Activated B cell treated with CpG ODN at 0.5 μM for 24 hours (primary cell): ENCODE results near the gene LLGL2. TPM values are rescaled to one million over a fixed set of nuclear protein-coding genes. Genes with fewer than 3 reads are reported as not detected.

Source experiments
- ATAC-seq: fragments of 200-7000 bp; cut with Tn5 transposase; one replicate; pipeline ENCODE4 v1.10.0; 2021; ENCODE audit warnings: low read depth, mild to moderate bottlenecking, moderate library complexity
- CTCF ChIA-PET: fragments of 350-600 bp; sonication (Branson Sonifier 250); formaldehyde crosslinking; loops from one replicate; lab custom pipeline; 2021; ENCODE audit warnings: antibody characterized with exemption; lab: Charles Lee
- POLR2A ChIA-PET: fragments of 350-600 bp; sonication (Branson Sonifier 250); formaldehyde crosslinking; loops from one replicate; lab custom pipeline; 2021; ENCODE audit warnings: antibody characterized with exemption; lab: Charles Lee
- DNase-seq: peaks from one replicate; pipeline ENCODE4 v3.0.0; 2022
- H3K27ac Mint-ChIP-seq: one replicate; pipeline ENCODE4 v1.8.0; 2020; ENCODE audit warnings: mixed read lengths
- H3K27me3 Mint-ChIP-seq: one replicate; pipeline ENCODE4 v1.8.0; 2021; ENCODE audit warnings: mixed read lengths
- H3K36me3 Mint-ChIP-seq: one replicate; pipeline ENCODE4 v1.8.0; 2021; ENCODE audit warnings: low read depth, mixed read lengths
- H3K4me1 Mint-ChIP-seq: one replicate; pipeline ENCODE4 v1.8.0; 2021; ENCODE audit warnings: mixed read lengths
- H3K4me3 Mint-ChIP-seq: one replicate; pipeline ENCODE4 v1.8.0; 2020; ENCODE audit warnings: mild to moderate bottlenecking, mixed read lengths
- H3K9me3 Mint-ChIP-seq: one replicate; pipeline ENCODE4 v1.8.0; 2020; ENCODE audit warnings: mixed read lengths
- CTCF ChIP-seq: fragments of 200-600 bp; IDR thresholded peaks from one replicate; pipeline ENCODE4 v1.8.0; 2022; ENCODE audit warnings: antibody characterized with exemption, mild to moderate bottlenecking
- intact Hi-C: fragments of 100-400 bp; cut with micrococcal nuclease; formaldehyde crosslinking; loops from one replicate; pipeline ENCODE4 v1.15.1; 2024
- total RNA-seq: library from RNA; stranded (reverse); gene quantifications from 2 replicates; pipeline ENCODE4 v1.2.3, GENCODE V29; 2022

LLGL2 gene
- total RNA-seq, 1 donor from 2014 or later = 29.9 TPM

DNA sequence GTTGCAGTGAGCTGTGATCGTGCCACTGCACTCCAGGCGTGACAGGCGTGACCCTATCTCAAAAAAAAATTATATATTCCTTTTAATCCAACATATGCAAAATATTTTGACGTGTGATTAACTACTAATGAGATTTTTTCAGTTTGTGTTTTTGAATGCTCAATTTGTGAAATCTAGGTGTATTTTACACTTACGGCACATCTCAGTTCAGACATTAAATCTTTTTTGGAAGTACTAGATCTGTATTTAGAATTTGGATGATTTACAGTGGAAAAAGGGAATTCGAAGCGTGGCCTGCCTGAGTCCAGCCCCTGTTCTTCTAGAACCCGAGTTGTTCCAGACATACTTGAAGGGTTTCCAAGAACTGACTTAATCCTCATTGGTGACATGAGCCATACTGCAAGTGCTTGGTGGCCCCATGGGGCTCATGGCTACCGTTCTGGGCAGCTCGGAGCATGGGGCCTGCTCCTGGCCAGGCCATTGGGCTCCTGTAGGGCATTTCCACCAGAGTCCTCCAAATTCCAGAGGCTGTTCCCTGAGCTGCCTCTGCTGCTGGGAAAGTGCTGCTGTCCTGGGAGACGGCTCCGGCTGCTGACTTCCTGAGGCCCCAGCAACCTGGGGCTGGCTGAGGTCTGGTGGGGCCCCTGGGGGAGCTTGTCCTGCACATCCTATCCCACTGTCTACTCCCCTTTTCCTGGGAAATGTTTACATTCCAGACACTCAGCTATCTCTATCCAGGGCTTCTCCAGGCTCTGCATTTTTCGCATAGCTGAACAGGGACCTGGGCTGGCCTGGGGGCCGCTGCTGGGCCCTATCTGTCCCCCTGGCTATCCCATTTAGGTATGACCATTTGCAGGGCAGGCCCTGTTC lies 27.2 kb downstream of the LLGL2 start:
- H3K27ac Mint-ChIP-seq = no peak overlapping the region
- no peaks in the 10 kb centered on the region for H3K4me1 Mint-ChIP-seq
- CTCF ChIA-PET = no interaction called here
- DNase-seq (no peak), ATAC-seq (no peak)
- H3K4me3 Mint-ChIP-seq = no peak overlapping the region
- TF ChIP-seq CTCF = no peak
- intact Hi-C loops = no loop called here
- POLR2A ChIA-PET = no interaction called here
- no peaks in the 10 kb centered on the region for H3K9me3 Mint-ChIP-seq
- peaks cover 2% of the 10 kb centered on the region for H3K36me3 Mint-ChIP-seq
- no peaks in the 10 kb centered on the region for H3K27me3 Mint-ChIP-seq

- Mint-ChIP-seq H3K27me3 (no peaks in the 10 kb centered on the region), H3K4me3 (no peak overlapping the region), H3K9me3 (no peaks in the 10 kb centered on the region), H3K36me3 (no peaks in the 10 kb centered on the region), H3K4me1 (no peaks in the 10 kb centered on the region), H3K27ac (no peak overlapping the region)
- ATAC-seq (no peak), DNase-seq (no peak)
- no peak for TF ChIP-seq CTCF
- intact Hi-C loops = no loop called here
- POLR2A ChIA-PET = interaction anchor here (0.7 kb wide), 1 partner anchor 18 kb away, joined by 10 read pairs; no protein-coding TSS in a partner anchor
- CTCF ChIA-PET = no interaction called here
These were observed 28.0 kb downstream of the LLGL2 start for GRCh38 chr17:75553295-75554110.

- ATAC-seq = no peak
- no peaks in the 10 kb centered on the region for H3K27me3 Mint-ChIP-seq
These were observed 30.2 kb downstream of the LLGL2 start for GRCh38 chr17:75555679-75556153.

GRCh38 chr17:75557075-75557851 lies 31.8 kb downstream of the LLGL2 start:
- H3K4me1 Mint-ChIP-seq = no peaks in the 10 kb centered on the region
- intact Hi-C loops = no loop called here
- ATAC-seq (no peak), DNase-seq (no peak)
- POLR2A ChIA-PET = interaction anchor here (0.7 kb wide), 2 partner anchors 29 to 31 kb away, joined by 3 to 7 read pairs; no protein-coding TSS in a partner anchor
- H3K9me3 Mint-ChIP-seq = no peaks in the 10 kb centered on the region
- H3K4me3 Mint-ChIP-seq = no peak overlapping the region
- H3K36me3 Mint-ChIP-seq = peaks cover 3% of the 10 kb centered on the region
- H3K27me3 Mint-ChIP-seq = no peaks in the 10 kb centered on the region
- H3K27ac Mint-ChIP-seq = no peak overlapping the region
- TF ChIP-seq CTCF = no peak
- CTCF ChIA-PET = no interaction called here

More at GRCh38 chr17:75555679-75556153, 30.2 kb downstream of the LLGL2 start:
- ChIA-PET POLR2A (no interaction called here), CTCF (no interaction called here)
- no peak overlapping the region for H3K4me3 Mint-ChIP-seq
- DNase-seq = no peak
- no peaks in the 10 kb centered on the region for H3K4me1 Mint-ChIP-seq
- no peaks in the 10 kb centered on the region for H3K9me3 Mint-ChIP-seq
- H3K27ac Mint-ChIP-seq = no peak overlapping the region
- intact Hi-C loops = no loop called here
- peaks cover 3% of the 10 kb centered on the region for H3K36me3 Mint-ChIP-seq
- TF ChIP-seq CTCF = no peak
